ENCODE measurements around the gene SHISA2. TPM values are rescaled to one million over a fixed set of nuclear protein-coding genes. Genes with fewer than 3 reads are reported as not detected.

SHISA2 gene
- total and polyA plus RNA-seq, 4 donors = 0.68 to 20.1 (median 8.8) TPM

- Histone ChIP-seq H3K36me3 (ENCODE audit: control insufficient read depth in 4 of 4, insufficient read depth in 4 of 4, low read length in 4 of 4) (no peaks in the 10 kb centered on the region), H3K27me3 (ENCODE audit: control insufficient read depth in 3 of 3, insufficient read depth in 3 of 3, low read length in 2 of 3) (no peaks in the 10 kb centered on the region), H3K4me3 (no peak overlapping the region), H3K9ac (ENCODE audit: insufficient read depth in 1 of 2, low read length in 2 of 2) (no peak overlapping the region), H3K4me1 (ENCODE audit: control insufficient read depth in 5 of 5, insufficient read depth in 5 of 5, low read length in 5 of 5) (peaks cover 0 to 6% (median 0%) of the 10 kb centered on the region in 5 donors), H3K9me3 (ENCODE audit: control insufficient read depth in 4 of 4, insufficient read depth in 3 of 4, low read length in 3 of 4) (no peaks in the 10 kb centered on the region), H3K27ac (ENCODE audit: low read depth in 1 of 2, low read length in 1 of 2) (no peak overlapping the region)
- no peak for DNase-seq
- TF ChIP-seq CTCF (IDR thresholded peaks at IDR 0.05; ENCODE audit: control extremely low read depth, extremely low read depth) = no peak
- no peak for ATAC-seq (ENCODE audit: insufficient read depth, low FRiP score)
- WGBS, 2 donors = 78 to 80% methylated on average over 5 of the region's 5 CpGs
These were observed 9.4 kb upstream of the SHISA2 start for GRCh38 chr13:26061256-26061655.

GRCh38 chr13:26060357-26060756 lies 8.5 kb upstream of the SHISA2 start:
- DNase-seq = no peak
- TF ChIP-seq CTCF (IDR thresholded peaks at IDR 0.05; ENCODE audit: control extremely low read depth, extremely low read depth) = no peak
- Histone ChIP-seq H3K9me3 (ENCODE audit: control insufficient read depth in 4 of 4, insufficient read depth in 3 of 4, low read length in 3 of 4) (no peaks in the 10 kb centered on the region), H3K4me1 (ENCODE audit: control insufficient read depth in 5 of 5, insufficient read depth in 5 of 5, low read length in 5 of 5) (peaks cover 0 to 6% (median 0%) of the 10 kb centered on the region in 5 donors), H3K27ac (ENCODE audit: low read depth in 1 of 2, low read length in 1 of 2) (no peak overlapping the region), H3K9ac (ENCODE audit: insufficient read depth in 1 of 2, low read length in 2 of 2) (no peak overlapping the region), H3K27me3 (ENCODE audit: control insufficient read depth in 3 of 3, insufficient read depth in 3 of 3, low read length in 2 of 3) (no peaks in the 10 kb centered on the region), H3K36me3 (ENCODE audit: control insufficient read depth in 4 of 4, insufficient read depth in 4 of 4, low read length in 4 of 4) (no peaks in the 10 kb centered on the region), H3K4me3 (no peak overlapping the region)
- no peak for ATAC-seq (ENCODE audit: insufficient read depth, low FRiP score)
- 80 to 82% methylated on average over 4 of the region's 4 CpGs for WGBS, 2 donors

GRCh38 chr13:26058704-26059103 lies 6.9 kb upstream of the SHISA2 start:
- ATAC-seq (ENCODE audit: insufficient read depth, low FRiP score) (no peak), DNase-seq (no peak)
- H3K4me3 ChIP-seq = no peak overlapping the region
- TF ChIP-seq CTCF (IDR thresholded peaks at IDR 0.05; ENCODE audit: control extremely low read depth, extremely low read depth) = no peak
- WGBS, 2 donors = 49 to 64% methylated on average over 6 of the region's 6 CpGs
- H3K9ac ChIP-seq (ENCODE audit: insufficient read depth in 1 of 2, low read length in 2 of 2) = no peak overlapping the region
- no peaks in the 10 kb centered on the region for H3K27me3 ChIP-seq (ENCODE audit: control insufficient read depth in 3 of 3, insufficient read depth in 3 of 3, low read length in 2 of 3)
- H3K27ac ChIP-seq (ENCODE audit: low read depth in 1 of 2, low read length in 1 of 2) = no peak overlapping the region
- no peaks in the 10 kb centered on the region for H3K9me3 ChIP-seq (ENCODE audit: control insufficient read depth in 4 of 4, insufficient read depth in 3 of 4, low read length in 3 of 4)
- H3K4me1 ChIP-seq (ENCODE audit: control insufficient read depth in 5 of 5, insufficient read depth in 5 of 5, low read length in 5 of 5) = peaks cover 0 to 6% (median 0%) of the 10 kb centered on the region in 5 donors
- no peaks in the 10 kb centered on the region for H3K36me3 ChIP-seq (ENCODE audit: control insufficient read depth in 4 of 4, insufficient read depth in 4 of 4, low read length in 4 of 4)

GRCh38 chr13:26054896-26055295 lies 3.1 kb upstream of the SHISA2 start:
- no peak overlapping the region for H3K9ac ChIP-seq (ENCODE audit: insufficient read depth in 1 of 2, low read length in 2 of 2)
- no peaks in the 10 kb centered on the region for H3K27me3 ChIP-seq (ENCODE audit: control insufficient read depth in 3 of 3, insufficient read depth in 3 of 3, low read length in 2 of 3)
- H3K4me3 ChIP-seq = no peak overlapping the region
- peaks cover 0 to 4% (median 0%) of the 10 kb centered on the region in 4 donors for H3K9me3 ChIP-seq (ENCODE audit: control insufficient read depth in 4 of 4, insufficient read depth in 3 of 4, low read length in 3 of 4)
- H3K36me3 ChIP-seq (ENCODE audit: control insufficient read depth in 4 of 4, insufficient read depth in 4 of 4, low read length in 4 of 4) = peaks cover 0 to 4% (median 0%) of the 10 kb centered on the region in 4 donors
- no peak for TF ChIP-seq CTCF (IDR thresholded peaks at IDR 0.05; ENCODE audit: control extremely low read depth, extremely low read depth)
- ATAC-seq (ENCODE audit: insufficient read depth, low FRiP score) (no peak), DNase-seq (no peak)
- peaks cover 0 to 12% (median 0%) of the 10 kb centered on the region in 5 donors for H3K4me1 ChIP-seq (ENCODE audit: control insufficient read depth in 5 of 5, insufficient read depth in 5 of 5, low read length in 5 of 5)
- H3K27ac ChIP-seq (ENCODE audit: low read depth in 1 of 2, low read length in 1 of 2) = no peak overlapping the region
